Measurements from ENCODE around the gene SESN1.

Gene SESN1

GRCh38 chr6:109060571-109060970, 34.1 kb downstream of the SESN1 start:
- DNase-seq (ENCODE audit: low spot score): no peak

DNA sequence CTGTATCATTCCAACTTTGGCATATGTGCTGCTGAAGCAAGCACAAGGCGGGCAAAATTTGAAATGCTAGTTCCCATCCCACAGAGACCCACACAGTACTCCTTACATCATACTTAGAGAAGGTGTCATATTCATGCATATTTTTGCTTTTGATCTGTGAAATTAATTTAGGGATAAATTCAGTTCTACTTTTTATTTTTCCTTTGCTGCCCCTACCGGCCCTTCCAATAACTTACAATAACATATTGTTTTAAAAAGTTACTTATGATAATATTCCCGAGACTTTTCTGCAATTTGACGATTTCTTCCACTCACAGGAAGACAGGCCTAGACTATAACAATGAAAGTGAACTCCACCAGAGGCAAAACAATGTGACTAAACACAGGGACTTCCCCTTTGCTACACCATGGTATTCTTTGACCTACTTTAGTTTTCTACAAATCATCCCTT, 35.0 kb downstream of the SESN1 start:
- DNase-seq (ENCODE audit: low spot score): no peak

DNA sequence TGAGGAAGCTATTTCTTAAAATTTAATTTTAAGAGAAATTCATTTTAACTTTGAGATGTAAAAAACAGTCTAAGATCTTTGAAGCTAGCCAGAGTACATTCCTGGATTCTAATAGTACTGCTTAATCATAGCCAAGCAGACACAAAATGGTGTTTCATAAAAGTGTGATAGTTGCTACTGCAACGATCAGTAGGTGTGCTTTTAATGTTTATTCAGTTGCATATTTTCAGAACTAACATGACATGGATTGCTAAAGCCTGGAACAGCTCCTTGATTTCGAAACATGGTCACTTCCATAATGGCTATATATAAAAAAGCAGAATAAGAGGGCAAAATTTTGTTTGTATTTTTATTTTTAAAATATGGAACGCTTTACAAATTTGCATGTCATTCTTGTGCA, 35.5 kb downstream of the SESN1 start:
- no peak for DNase-seq (ENCODE audit: low spot score)

GRCh38 chr6:109058620-109059019, 36.0 kb downstream of the SESN1 start:
- no peak for DNase-seq (ENCODE audit: low spot score)

GRCh38 chr6:109056661-109057060, 38.0 kb downstream of the SESN1 start:
- no peak for DNase-seq (ENCODE audit: low spot score)

DNA sequence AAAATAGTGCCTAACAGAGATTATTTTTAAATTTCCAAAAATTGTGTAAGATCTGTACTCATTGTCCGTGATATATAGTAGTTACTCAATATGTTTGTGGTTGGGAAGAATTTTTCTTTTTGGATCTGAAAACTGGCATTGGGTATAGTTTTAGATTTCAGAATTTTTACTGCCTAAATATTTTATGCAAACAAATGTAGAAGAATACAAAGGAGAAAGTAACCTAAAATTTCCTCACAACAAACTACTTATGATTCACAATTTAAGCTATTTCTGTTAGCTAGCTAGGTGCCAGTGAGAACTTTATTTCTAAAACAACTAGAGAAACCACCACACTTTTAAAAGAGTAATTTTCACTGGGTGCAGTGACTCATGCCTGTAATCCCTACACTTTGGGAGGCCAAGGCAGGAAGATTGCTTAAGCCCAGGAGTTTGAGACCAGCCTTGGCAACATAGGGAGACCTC, 38.8 kb downstream of the SESN1 start:
- no peak for DNase-seq (ENCODE audit: low spot score)

GRCh38 chr6:109053336-109053735, 41.3 kb downstream of the SESN1 start:
- no peak for DNase-seq (ENCODE audit: low spot score)

- no peak for DNase-seq (ENCODE audit: low spot score)
These were observed 41.8 kb downstream of the SESN1 start for GRCh38 chr6:109052852-109053251.

DNA sequence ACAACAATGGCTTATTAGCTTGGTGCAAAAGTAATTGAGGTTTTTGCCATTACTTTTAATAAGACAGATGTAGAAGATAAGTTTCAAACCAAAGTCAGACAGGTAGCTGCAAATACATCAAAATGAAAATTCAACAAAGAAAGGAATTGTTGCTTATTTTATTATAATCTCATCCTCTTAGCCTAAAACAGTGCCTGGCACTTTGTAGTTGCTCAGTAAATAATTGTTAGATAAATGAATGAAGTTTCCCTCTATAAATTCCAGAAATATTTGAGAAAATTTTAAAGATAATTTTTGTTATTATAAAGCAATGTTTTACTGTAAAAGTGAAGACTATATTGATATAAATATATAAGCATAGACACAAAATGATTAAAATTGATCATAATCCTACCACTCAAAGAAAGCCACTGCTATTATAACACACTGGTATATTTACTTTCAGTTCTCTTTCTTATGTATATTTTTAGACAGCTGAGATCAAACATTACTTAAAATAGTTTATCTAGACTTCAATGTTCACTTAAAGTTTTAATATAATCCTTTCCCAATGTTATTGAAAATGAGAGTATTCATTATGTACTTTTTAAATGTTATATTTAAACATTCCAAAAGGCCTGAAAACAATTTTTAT, 42.5 kb downstream of the SESN1 start:
- no peak for DNase-seq (ENCODE audit: low spot score)

- no peak for DNase-seq (ENCODE audit: low spot score)
These were observed 43.2 kb downstream of the SESN1 start for GRCh38 chr6:109051301-109052017.

DNA sequence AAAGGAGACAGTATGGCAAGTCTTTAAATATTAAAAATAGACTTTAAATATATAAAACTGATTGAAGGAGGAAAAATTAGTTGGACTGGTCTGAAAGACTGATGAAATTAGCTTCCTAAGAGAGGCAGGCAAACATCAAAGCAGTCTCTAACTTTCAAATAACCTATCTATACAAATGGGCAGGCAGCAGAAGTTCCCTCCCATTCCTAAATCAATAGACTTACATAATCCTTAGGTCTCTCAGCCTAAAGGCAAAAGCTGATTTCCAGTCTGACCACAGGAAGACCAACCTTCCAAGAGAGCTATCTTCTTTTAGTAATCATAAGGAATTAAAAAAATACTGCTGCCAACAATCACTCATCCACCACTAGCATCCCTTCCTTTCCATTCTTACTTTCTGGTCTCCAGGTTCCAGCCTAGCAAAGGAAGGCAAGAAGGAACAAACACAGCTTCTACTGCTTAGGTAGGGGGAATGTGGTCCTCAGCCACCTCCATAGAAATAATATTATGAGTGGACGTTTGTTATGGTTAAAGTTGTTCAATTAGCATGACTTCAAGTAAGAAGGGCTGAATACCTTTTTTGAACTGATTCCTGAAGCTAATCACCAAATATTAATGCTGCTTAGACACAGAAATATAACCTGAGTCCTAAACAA, 44.1 kb downstream of the SESN1 start:
- DNase-seq (ENCODE audit: low spot score): no peak

GRCh38 chr6:109050012-109050411, 44.6 kb downstream of the SESN1 start:
- DNase-seq (ENCODE audit: low spot score): no peak

DNA sequence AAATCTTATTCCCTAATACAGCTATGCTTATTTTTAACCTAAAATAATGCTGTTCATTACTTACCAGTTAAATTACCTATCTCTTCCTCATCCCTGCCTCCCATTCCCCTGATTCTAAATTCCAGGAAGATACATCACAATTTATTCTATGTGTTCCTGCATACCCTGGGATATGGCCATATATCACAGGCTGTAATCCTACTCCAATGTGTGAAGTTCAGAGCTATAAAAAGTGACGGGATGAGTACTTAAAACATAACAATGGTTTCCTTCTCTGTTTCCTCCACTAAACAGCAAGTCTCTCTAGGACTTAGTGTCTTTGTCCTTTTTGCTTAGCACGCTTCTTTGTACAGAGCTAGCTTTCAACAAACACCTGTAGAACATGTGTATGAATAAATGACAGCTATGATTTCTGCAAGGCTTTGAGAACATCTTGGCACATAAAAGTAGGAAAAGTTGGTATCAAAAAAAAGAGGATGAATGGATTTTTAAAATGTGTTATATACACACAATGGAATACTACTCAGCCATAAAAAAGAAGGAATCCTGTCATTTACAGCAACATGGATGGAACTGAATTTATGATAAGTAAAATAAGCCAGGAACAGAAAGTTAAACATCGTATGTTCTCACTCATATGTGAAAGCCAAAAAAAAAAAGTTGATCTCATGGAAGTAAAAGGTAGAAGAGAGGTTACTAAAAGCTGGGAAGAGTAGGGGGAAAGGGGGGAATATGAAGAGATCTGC, 45.8 kb downstream of the SESN1 start:
- DNase-seq (ENCODE audit: low spot score): no peak

GRCh38 chr6:109048176-109048575, 46.5 kb downstream of the SESN1 start:
- no peak for DNase-seq (ENCODE audit: low spot score)

- no peak for DNase-seq (ENCODE audit: low spot score)
These were observed 49.2 kb downstream of the SESN1 start for GRCh38 chr6:109045493-109045892.

DNA sequence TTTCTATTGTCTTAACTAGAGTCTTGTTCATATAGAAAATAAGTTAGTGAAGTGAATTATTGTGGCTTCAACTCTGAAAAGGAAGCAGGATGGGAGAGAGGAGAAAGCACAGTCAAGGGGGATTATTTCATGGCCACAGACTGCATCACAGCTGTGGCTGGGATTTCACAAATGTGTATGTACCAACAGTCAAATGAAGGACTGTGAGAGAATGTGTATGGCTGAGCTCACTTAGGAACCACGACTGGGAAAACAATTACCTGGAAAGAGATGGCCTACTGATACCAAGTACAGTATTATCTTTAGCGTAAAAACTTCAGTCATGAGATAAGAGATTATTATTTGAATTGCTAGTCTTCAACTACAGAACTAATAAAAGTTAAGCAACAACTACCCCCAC, 54.9 kb downstream of the SESN1 start:
- DNase-seq (ENCODE audit: low spot score): no peak

DNA sequence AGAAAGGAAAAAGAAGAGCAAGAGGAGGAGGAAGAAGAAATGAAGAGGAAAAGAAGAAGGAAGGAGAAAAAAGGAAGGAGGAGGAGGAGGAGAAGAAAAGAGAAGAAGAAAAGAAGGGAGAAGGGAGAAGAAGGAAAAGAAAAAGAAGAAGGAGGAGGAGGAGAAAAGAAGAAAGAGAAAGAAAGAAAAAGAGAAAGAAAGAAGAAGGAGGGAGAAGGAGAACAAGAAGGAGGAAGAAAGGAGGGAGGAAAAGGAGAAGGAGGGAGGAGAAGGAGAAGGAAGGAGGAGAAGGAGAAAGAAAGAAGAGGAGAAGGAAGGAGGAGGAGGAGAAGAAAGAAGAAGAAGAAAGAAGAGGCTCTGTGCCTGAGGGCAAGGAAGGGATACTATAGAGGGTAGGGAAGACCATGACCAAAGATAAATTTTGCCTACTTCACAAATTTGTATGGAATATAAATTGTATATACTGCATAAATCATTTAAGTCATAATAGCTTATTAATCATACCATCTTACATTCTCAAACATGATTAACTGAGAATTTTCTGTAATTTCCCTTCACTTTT, 55.7 kb downstream of the SESN1 start:
- no peak for DNase-seq (ENCODE audit: low spot score)

DNA sequence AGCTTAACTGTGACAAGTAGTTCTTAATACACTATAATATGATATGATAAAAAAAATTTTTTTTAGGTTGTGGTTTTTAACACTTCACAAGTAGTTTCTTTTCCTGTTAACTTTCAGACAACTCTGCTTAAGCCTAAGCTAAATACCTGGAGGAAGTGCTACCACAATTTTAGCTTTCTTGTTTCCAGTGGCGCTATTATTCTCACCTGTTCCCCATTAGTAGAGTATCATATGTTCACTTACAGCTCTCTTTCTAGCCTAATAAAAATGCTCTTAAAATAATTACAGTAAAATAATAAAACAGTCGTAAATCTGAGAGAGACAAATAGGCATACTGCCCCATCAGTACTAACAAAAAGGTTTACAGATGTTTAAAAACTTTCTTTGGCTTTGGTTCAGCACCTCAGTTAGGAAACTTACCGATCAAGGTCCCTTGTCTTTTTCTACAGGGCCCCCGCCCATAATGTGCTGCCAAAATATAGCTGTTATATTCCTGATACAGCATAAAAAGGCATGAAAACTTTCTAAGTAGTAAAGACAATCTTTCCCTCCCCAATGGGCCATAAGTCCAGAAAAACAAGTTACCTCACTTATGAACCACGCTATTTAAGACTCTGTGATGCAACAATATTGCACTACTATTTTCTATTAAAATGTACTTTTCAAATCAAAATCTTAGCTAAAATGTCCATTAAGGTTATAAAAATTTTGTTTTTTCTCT, 57.9 kb downstream of the SESN1 start:
- DNase-seq (ENCODE audit: low spot score): no peak

GRCh38 chr6:109034526-109034925, 60.1 kb downstream of the SESN1 start:
- DNase-seq (ENCODE audit: low spot score): no peak

DNA sequence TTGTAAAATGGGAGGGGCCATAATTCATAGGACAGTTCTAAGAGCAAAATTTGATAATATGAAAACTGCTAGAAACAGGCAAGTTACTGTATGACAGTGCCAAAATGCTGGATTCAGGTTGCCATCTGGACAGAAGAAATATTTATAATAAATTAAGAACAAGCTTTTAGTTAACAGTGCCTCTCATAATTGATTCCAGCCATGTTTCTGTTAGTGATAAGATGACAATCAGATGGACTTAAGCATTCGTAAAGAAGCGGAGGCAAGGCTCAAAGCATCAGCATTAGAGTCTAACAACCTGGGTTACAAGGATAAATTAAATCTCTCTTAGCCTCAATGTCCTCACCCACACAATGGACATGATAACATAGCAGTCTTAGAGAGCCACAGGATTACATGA, 61.0 kb downstream of the SESN1 start:
- DNase-seq (ENCODE audit: low spot score): no peak

DNA sequence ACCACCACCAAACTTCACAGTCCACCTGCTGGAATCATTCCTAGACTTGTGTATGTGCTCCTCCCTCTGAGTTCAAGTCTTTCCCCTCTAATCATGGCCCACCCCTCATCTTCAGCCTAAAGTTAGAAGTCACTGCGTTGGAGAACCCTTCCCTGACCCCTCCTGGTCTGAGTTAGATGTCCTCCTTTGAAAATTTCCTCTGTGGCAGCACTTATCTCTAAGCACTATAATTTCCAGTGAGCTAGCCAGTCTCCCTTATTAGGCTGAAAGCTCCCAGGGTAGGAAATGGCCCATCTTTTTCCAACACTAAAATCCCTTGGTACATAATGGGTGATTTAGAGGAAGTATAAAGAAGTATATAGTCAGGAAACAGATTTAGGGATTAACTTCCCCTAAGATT, 63.2 kb downstream of the SESN1 start:
- DNase-seq (ENCODE audit: low spot score): no peak

DNA sequence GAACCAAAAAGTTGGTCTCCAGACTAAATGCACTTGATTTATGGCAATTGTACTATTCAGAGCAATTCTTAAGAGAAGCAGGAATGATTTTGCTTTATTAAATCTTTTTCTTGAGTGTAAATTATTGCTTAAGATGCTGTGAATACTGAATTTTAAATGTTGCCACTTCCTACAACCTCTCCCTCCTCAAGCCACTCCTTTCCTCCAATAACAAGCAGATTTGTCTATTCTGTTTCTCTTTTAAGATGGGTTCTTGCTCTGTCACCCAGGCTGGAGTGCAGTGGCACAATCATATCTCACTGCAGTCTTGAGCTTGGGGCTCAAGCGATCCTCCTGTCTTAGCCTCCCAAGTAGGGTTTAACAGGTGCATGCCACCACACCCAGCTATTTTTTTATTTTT, 65.3 kb downstream of the SESN1 start:
- DNase-seq (ENCODE audit: low spot score): no peak
